ENCODE measurements around the gene KRTAP4-16.
"Not testable (repeated sequence)": the region's sequence is repeated elsewhere in the genome, so short reads cannot be mapped to it uniquely, and the experiment has no call there.

The KRTAP4-16 gene

GRCh38 chr17:41101586-41102259, at the start of gene KRTAP4-16:
Gene KRTAP4-16 (minus strand): TSS chr17:41102209. CDS start chr17:41102209, 0 bp downstream.
- DNase-seq = no peak

- DNase-seq = no peak
Measured at GRCh38 chr17:41151525-41151924, 49.5 kb upstream of the KRTAP4-16 start.

GRCh38 chr17:41150026-41150425, 48.0 kb upstream of the KRTAP4-16 start:
- DNase-seq = no peak

- no peak for DNase-seq
Measured at GRCh38 chr17:41149652-41149985, 47.6 kb upstream of the KRTAP4-16 start, which contains the start of gene KRTAP4-5. Gene KRTAP4-5 (minus strand): TSS chr17:41149825. CDS start chr17:41149767, 58 bp downstream.

GRCh38 chr17:41148971-41149651, 47.1 kb upstream of the KRTAP4-16 start:
- DNase-seq = not testable (repeated sequence)

- no peak for DNase-seq
Measured at GRCh38 chr17:41147531-41148204, 45.7 kb upstream of the KRTAP4-16 start.

GRCh38 chr17:41145261-41145660, 43.3 kb upstream of the KRTAP4-16 start:
- no peak for DNase-seq

- no peak for DNase-seq
Measured at GRCh38 chr17:41144846-41145245, 42.8 kb upstream of the KRTAP4-16 start.

- DNase-seq = no peak
Measured at GRCh38 chr17:41141361-41141760, 39.4 kb upstream of the KRTAP4-16 start.

GRCh38 chr17:41140360-41141131, 38.5 kb upstream of the KRTAP4-16 start, which contains the start of gene KRTAP4-6:
Gene KRTAP4-6 (minus strand): TSS chr17:41140544. CDS start chr17:41140487, 57 bp downstream.
- DNase-seq = no peak

GRCh38 chr17:41139865-41140264, 37.9 kb upstream of the KRTAP4-16 start:
- DNase-seq = not testable (repeated sequence)

- DNase-seq = no peak
Measured at GRCh38 chr17:41133880-41134735, 32.1 kb upstream of the KRTAP4-16 start.

GRCh38 chr17:41131979-41132378, 30.0 kb upstream of the KRTAP4-16 start:
- DNase-seq = no peak

GRCh38 chr17:41127371-41127770, 25.4 kb upstream of the KRTAP4-16 start:
- DNase-seq = no peak

GRCh38 chr17:41126412-41126811, 24.4 kb upstream of the KRTAP4-16 start:
- no peak for DNase-seq

GRCh38 chr17:41125064-41125463, 23.1 kb upstream of the KRTAP4-16 start:
- no peak for DNase-seq

- DNase-seq = not testable (repeated sequence)
Measured at GRCh38 chr17:41123991-41124371, 22.0 kb upstream of the KRTAP4-16 start, which contains the start of gene KRTAP4-12. Gene KRTAP4-12 (minus strand): TSS chr17:41124182. CDS start chr17:41124122, 60 bp downstream.

GRCh38 chr17:41123292-41123990, 21.4 kb upstream of the KRTAP4-16 start:
- not testable (repeated sequence) for DNase-seq

GRCh38 chr17:41121742-41122141, 19.7 kb upstream of the KRTAP4-16 start:
- no peak for DNase-seq

- not testable (repeated sequence) for DNase-seq
Measured at GRCh38 chr17:41119696-41120690, 18.0 kb upstream of the KRTAP4-16 start.

Measured in hippocampal formation (tissue), 2 donors.